OCI-LY1 (cell line): ENCODE measurements around the gene BRICD5.

ENCODE experiments used
- H2AFZ ChIP-seq: fragments of 200-600 bp; sonication (generic), shearing (Covaris generic); 2 replicates; pipeline ENCODE4 v1.6.0; 2014; ENCODE audit warnings: antibody characterized with exemption, mild to moderate bottlenecking, low read length
- H3F3A ChIP-seq: fragments of 200-600 bp; sonication (generic), shearing (Covaris generic); 2 replicates; pipeline ENCODE4 v1.6.0; 2014; ENCODE audit warnings: mild to moderate bottlenecking, antibody characterized with exemption, low read length, moderate library complexity; ENCODE audit not compliant: insufficient read depth
- H3K27ac ChIP-seq: fragments of 200-600 bp; sonication (generic); 2 replicates; pipeline ENCODE4 v1.5.1; 2014; ENCODE audit warnings: low read length, mixed run types, mild to moderate bottlenecking, low read depth; ENCODE audit not compliant: poor library complexity, severe bottlenecking
- H3K27me3 ChIP-seq: fragments of 200-600 bp; sonication (generic); 2 replicates; pipeline ENCODE4 v1.6.0; 2014; ENCODE audit warnings: antibody characterized with exemption, mild to moderate bottlenecking, low read length, moderate library complexity; ENCODE audit not compliant: insufficient read depth
- H3K36me3 ChIP-seq: fragments of 200-600 bp; sonication (generic); 2 replicates; pipeline ENCODE4 v1.6.1; 2014; ENCODE audit warnings: mild to moderate bottlenecking, antibody characterized with exemption, low read length, moderate library complexity, mixed read lengths; ENCODE audit not compliant: insufficient read depth
- H3K4me1 ChIP-seq: fragments of 200-600 bp; sonication (generic); 2 replicates; pipeline ENCODE4 v1.5.1; 2014; ENCODE audit warnings: mild to moderate bottlenecking, low read length, moderate library complexity; ENCODE audit not compliant: insufficient read depth, severe bottlenecking
- H3K4me2 ChIP-seq: fragments of 200-600 bp; sonication (generic), shearing (Covaris generic); 2 replicates; pipeline ENCODE4 v1.6.1; 2014; ENCODE audit warnings: low read length
- H3K4me3 ChIP-seq: fragments of 200-600 bp; sonication (generic); 2 replicates; pipeline ENCODE4 v1.5.1; 2014; ENCODE audit warnings: low read length, low read depth, mild to moderate bottlenecking, mixed read lengths; ENCODE audit not compliant: poor library complexity, severe bottlenecking
- H3K79me2 ChIP-seq: fragments of 200-600 bp; shearing (Covaris generic); 2 replicates; pipeline ENCODE4 v1.6.1; 2016; ENCODE audit warnings: mixed run types, low read length, mixed read lengths; ENCODE audit not compliant: insufficient read depth
- H3K9ac ChIP-seq: fragments of 200-600 bp; sonication (generic), shearing (Covaris generic); 2 replicates; pipeline ENCODE4 v1.6.1; 2014; ENCODE audit warnings: mild to moderate bottlenecking, low read length, mixed read lengths
- H3K9me2 ChIP-seq: fragments of 200-600 bp; sonication (generic), shearing (Covaris generic); 2 replicates; pipeline ENCODE4 v1.6.1; 2014; ENCODE audit warnings: low read depth, mild to moderate bottlenecking, low read length, mixed read lengths
- H3K9me3 ChIP-seq: fragments of 200-600 bp; shearing (Covaris generic); 2 replicates; pipeline ENCODE4 v1.6.1; 2014; ENCODE audit warnings: low read length, mixed read lengths
- H4K20me1 ChIP-seq: fragments of 200-600 bp; sonication (generic), shearing (Covaris generic); 2 replicates; pipeline ENCODE4 v1.6.0; 2016; ENCODE audit warnings: mild to moderate bottlenecking, low read length; ENCODE audit not compliant: insufficient read depth
- CTCF ChIP-seq: fragments of 200-600 bp; sonication (generic), shearing (Covaris generic); IDR thresholded peaks from 2 replicates; pipeline ENCODE4 v1.5.1; 2017; ENCODE audit warnings: mild to moderate bottlenecking, antibody characterized with exemption, low read length, moderate library complexity, mixed read lengths
- EZH2 ChIP-seq: fragments of 200-600 bp; sonication (generic), shearing (Covaris generic); IDR thresholded peaks from 2 replicates; pipeline ENCODE4 v1.8.0; 2017; ENCODE audit warnings: borderline replicate concordance, mixed run types, mild to moderate bottlenecking, antibody characterized with exemption, low read length, moderate library complexity, mixed read lengths

The BRICD5 gene

GRCh38 chr16:2246301-2246885, 35.7 kb upstream of the BRICD5 start:
- peaks cover 52% of the 10 kb centered on the region for H3K36me3 ChIP-seq
- H2AFZ ChIP-seq = no peak overlapping the region
- no peaks in the 10 kb centered on the region for H3K27me3 ChIP-seq
- no peaks in the 10 kb centered on the region for H3K9me2 ChIP-seq
- no peak overlapping the region for H3K4me3 ChIP-seq
- TF ChIP-seq CTCF = no peak
- no peak for TF ChIP-seq EZH2
- H3K4me1 ChIP-seq = peaks cover 7% of the 10 kb centered on the region
- H3K9ac ChIP-seq = no peak overlapping the region
- H3K9me3 ChIP-seq = no peaks in the 10 kb centered on the region
- no peaks in the 10 kb centered on the region for H4K20me1 ChIP-seq
- no peak overlapping the region for H3K27ac ChIP-seq
- no peak overlapping the region for H3K4me2 ChIP-seq
- H3F3A ChIP-seq = no peaks in the 10 kb centered on the region
- H3K79me2 ChIP-seq = peaks cover 9% of the 10 kb centered on the region

GRCh38 chr16:2244926-2245795, 34.5 kb upstream of the BRICD5 start:
- Histone ChIP-seq H4K20me1 (no peaks in the 10 kb centered on the region), H3K9ac (no peak overlapping the region), H3F3A (no peaks in the 10 kb centered on the region), H3K27me3 (no peaks in the 10 kb centered on the region), H3K9me2 (no peaks in the 10 kb centered on the region), H2AFZ (no peak overlapping the region), H3K27ac (no peak overlapping the region), H3K4me2 (no peak overlapping the region), H3K4me3 (no peak overlapping the region), H3K79me2 (peaks cover 3% of the 10 kb centered on the region), H3K9me3 (no peaks in the 10 kb centered on the region), H3K36me3 (peaks cover 52% of the 10 kb centered on the region), H3K4me1 (peaks cover 3% of the 10 kb centered on the region)
- TF ChIP-seq CTCF (no peak), EZH2 (no peak)

GRCh38 chr16:2244301-2244700, 33.6 kb upstream of the BRICD5 start:
- TF ChIP-seq CTCF (no peak), EZH2 (no peak)
- Histone ChIP-seq H3K9ac (no peak overlapping the region), H3K4me2 (no peak overlapping the region), H3K4me3 (no peak overlapping the region), H3K9me2 (no peaks in the 10 kb centered on the region), H3K36me3 (peaks cover 56% of the 10 kb centered on the region), H3F3A (no peaks in the 10 kb centered on the region), H3K27ac (no peak overlapping the region), H3K9me3 (no peaks in the 10 kb centered on the region), H2AFZ (no peak overlapping the region), H3K79me2 (no peaks in the 10 kb centered on the region), H3K4me1 (no peaks in the 10 kb centered on the region), H4K20me1 (no peaks in the 10 kb centered on the region), H3K27me3 (no peaks in the 10 kb centered on the region)
